Hepatocyte (in vitro differentiated cells): ENCODE measurements around the gene XG. TPM values are rescaled to one million over a fixed set of nuclear protein-coding genes. Genes with fewer than 3 reads are reported as not detected.
A peak's percentile ranks its signal among the peaks of the same experiment; 100 is the strongest.

Experiments used
- DNase-seq: peaks from one replicate; pipeline ENCODE4 v3.0.0-alpha.2; 2016; ENCODE audit warnings: low spot score
- H2AFZ ChIP-seq: fragments of 200-600 bp; sonication (generic); 2 replicates; pipeline ENCODE4 v1.6.0; 2016; ENCODE audit warnings: antibody characterized with exemption, mild to moderate bottlenecking
- H3K27ac ChIP-seq: fragments of 200-600 bp; sonication (generic); 2 replicates; pipeline ENCODE4 v1.5.1; 2016; ENCODE audit warnings: mild to moderate bottlenecking
- H3K27me3 ChIP-seq: fragments of 200-600 bp; sonication (generic); 2 replicates; pipeline ENCODE4 v1.6.1; 2016
- H3K36me3 ChIP-seq: fragments of 200-600 bp; sonication (generic); replicated peaks from 2 replicates; pipeline ENCODE4 v1.5.1; 2016; ENCODE audit warnings: low read depth; ENCODE audit not compliant: insufficient read depth
- H3K4me1 ChIP-seq: fragments of 200-600 bp; sonication (generic); 2 replicates; pipeline ENCODE4 v1.5.1; 2016; ENCODE audit warnings: mild to moderate bottlenecking, moderate library complexity; ENCODE audit not compliant: insufficient read depth
- H3K4me2 ChIP-seq: fragments of 200-600 bp; sonication (generic); 2 replicates; pipeline ENCODE4 v1.6.0; 2016
- H3K4me3 ChIP-seq: fragments of 200-600 bp; sonication (generic); 2 replicates; pipeline ENCODE4 v1.5.1; 2016; ENCODE audit warnings: mild to moderate bottlenecking
- H3K79me2 ChIP-seq: fragments of 200-600 bp; sonication (generic); 2 replicates; pipeline ENCODE4 v1.6.0; 2017; ENCODE audit warnings: mild to moderate bottlenecking
- H3K9me2 ChIP-seq: fragments of 200-600 bp; sonication (generic); replicated peaks from 2 replicates; pipeline ENCODE4 v1.6.0; 2017; ENCODE audit warnings: mild to moderate bottlenecking; ENCODE audit not compliant: insufficient read depth
- H3K9me3 ChIP-seq: fragments of 200-600 bp; sonication (generic); 2 replicates; pipeline ENCODE4 v1.5.1; 2016; ENCODE audit warnings: low read depth, mild to moderate bottlenecking
- H4K20me1 ChIP-seq: fragments of 200-600 bp; sonication (generic); 2 replicates; pipeline ENCODE4 v1.6.0; 2016; ENCODE audit warnings: mild to moderate bottlenecking; ENCODE audit not compliant: insufficient read depth, poor library complexity, severe bottlenecking
- CTCF ChIP-seq: fragments of 200-600 bp; sonication (generic); IDR thresholded peaks from 2 replicates; pipeline ENCODE4 v1.5.1; 2016; ENCODE audit warnings: antibody characterized with exemption, mild to moderate bottlenecking; ENCODE audit not compliant: poor library complexity
- EZH2 ChIP-seq: fragments of 200-600 bp; sonication (generic); IDR thresholded peaks from 2 replicates; pipeline ENCODE4 v1.6.1; 2016; ENCODE audit warnings: antibody characterized with exemption, mild to moderate bottlenecking, borderline replicate concordance
- EZH2phosphoT487 ChIP-seq: fragments of 200-600 bp; sonication (generic); IDR thresholded peaks from one replicate; pipeline ENCODE4 v1.6.1; 2018; ENCODE audit warnings: antibody characterized with exemption, mild to moderate bottlenecking, low read depth, moderate library complexity; ENCODE audit not compliant: unreplicated experiment, severe bottlenecking
- WGBS: methylation state at CpG from one replicate; pipeline ENCODE4 v1.1.6; 2016; ENCODE audit warnings: low lambda C conversion rate; ENCODE audit errors: missing lambda C conversion rate; 5-methylcytosine and 5-hydroxymethylcytosine counted together
- polyA plus RNA-seq: library from polyadenylated mRNA; unstranded; fragments of >200 nt; fragmentation: Nextera tagmentation; extraction: Ambion mirVana; gene quantifications from 2 replicates; pipeline ENCODE4 v1.2.1, GENCODE V29; 2016
- total RNA-seq: library from RNA; depleted of rRNA; stranded (reverse); fragments of >200 nt; gene quantifications from 2 replicates; pipeline ENCODE4 v1.2.3, GENCODE V29; 2014

The XG gene
- total and polyA plus RNA-seq, 2 experiments from 2014 or later: 0.53 to 0.64 TPM

- H3K4me2 ChIP-seq: no peak overlapping the region
- TF ChIP-seq CTCF: no peak
- TF ChIP-seq EZH2: no peak
- no peak for TF ChIP-seq EZH2phosphoT487
- H3K27me3 ChIP-seq: no peaks in the 10 kb centered on the region
- 68% methylated on average over 9 of the region's 9 CpGs for WGBS
- DNase-seq: no peak
- H3K79me2 ChIP-seq: no peaks in the 10 kb centered on the region
- H3K9me3 ChIP-seq: no peaks in the 10 kb centered on the region
- H3K36me3 ChIP-seq: peaks cover 6% of the 10 kb centered on the region
- H3K4me3 ChIP-seq: no peak overlapping the region
- no peak overlapping the region for H3K27ac ChIP-seq
- no peaks in the 10 kb centered on the region for H3K9me2 ChIP-seq
- H3K4me1 ChIP-seq: no peaks in the 10 kb centered on the region
- H2AFZ ChIP-seq: no peak overlapping the region
- no peaks in the 10 kb centered on the region for H4K20me1 ChIP-seq
Observed at GRCh38 chrX:2862404-2862803, 110.6 kb downstream of the XG start.

GRCh38 chrX:2863646-2864045, 111.8 kb downstream of the XG start:
- Histone ChIP-seq H3K4me2 (no peak overlapping the region), H2AFZ (no peak overlapping the region), H3K4me3 (no peak overlapping the region), H3K4me1 (no peaks in the 10 kb centered on the region), H3K79me2 (no peaks in the 10 kb centered on the region), H3K27me3 (no peaks in the 10 kb centered on the region), H3K9me3 (no peaks in the 10 kb centered on the region), H3K27ac (peak overlapping the region; percentile 37), H3K36me3 (peaks cover 6% of the 10 kb centered on the region), H4K20me1 (no peaks in the 10 kb centered on the region), H3K9me2 (no peaks in the 10 kb centered on the region)
- 46% methylated on average over 6 of the region's 6 CpGs for WGBS
- DNase-seq: no peak
- TF ChIP-seq CTCF: no peak
- no peak for TF ChIP-seq EZH2
- TF ChIP-seq EZH2phosphoT487: no peak

Other genes starting within 250 kb of the XG start
- 329 and 362 TPM in 2 replicates for gene CD99, start 60.7 kb upstream of the XG start, total RNA-seq
- gene CD99, start 60.7 kb upstream of the XG start, polyA plus RNA-seq: 565 and 637 TPM in 2 replicates
- gene GYG2, start 76.9 kb downstream of the XG start, total RNA-seq: 41.4 and 41.7 TPM in 2 replicates
- 35.8 and 44.3 TPM in 2 replicates for gene GYG2, start 76.9 kb downstream of the XG start, polyA plus RNA-seq
- gene ARSD, start 177.3 kb downstream of the XG start, total RNA-seq: 32.9 and 34.2 TPM in 2 replicates
- 25.0 and 27.0 TPM in 2 replicates for gene ARSD, start 177.3 kb downstream of the XG start, polyA plus RNA-seq